HG02588 (cell line): ENCODE results near the gene TMEM138.

Source experiments
- ATAC-seq: cut with Tn5 transposase; IDR thresholded peaks from one replicate; pipeline ENCODE4 v1.9.1; 2021; ENCODE audit warnings: mild to moderate bottlenecking, moderate library complexity; ENCODE audit not compliant: unreplicated experiment

TMEM138 gene

GRCh38 chr11:61341706-61342105 is 20.5 kb upstream of the TMEM138 start:
- no peak for ATAC-seq

- no peak for ATAC-seq
Observed at GRCh38 chr11:61342207-61342803, 19.9 kb upstream of the TMEM138 start.

- ATAC-seq: no peak
Observed at GRCh38 chr11:61343792-61344745, 18.1 kb upstream of the TMEM138 start.

GRCh38 chr11:61345170-61345610 is 17.0 kb upstream of the TMEM138 start:
- no peak for ATAC-seq

GRCh38 chr11:61345954-61346843 is 16.0 kb upstream of the TMEM138 start:
- ATAC-seq: no peak

- ATAC-seq: no peak
Observed at GRCh38 chr11:61347916-61348461, 14.2 kb upstream of the TMEM138 start.

GRCh38 chr11:61349189-61349751 is 12.9 kb upstream of the TMEM138 start:
- no peak for ATAC-seq

- ATAC-seq: no peak
Observed at GRCh38 chr11:61349916-61350315, 12.3 kb upstream of the TMEM138 start.

- ATAC-seq: no peak
Observed at GRCh38 chr11:61350336-61350735, 11.8 kb upstream of the TMEM138 start.

- no peak for ATAC-seq
Observed at GRCh38 chr11:61350803-61351202, 11.4 kb upstream of the TMEM138 start.

- no peak for ATAC-seq
Observed at GRCh38 chr11:61352038-61352437, 10.1 kb upstream of the TMEM138 start.

- no peak for ATAC-seq
Observed at GRCh38 chr11:61353131-61354067, 8.8 kb upstream of the TMEM138 start.

GRCh38 chr11:61354208-61354607 is 8.0 kb upstream of the TMEM138 start:
- no peak for ATAC-seq

- ATAC-seq: no peak
Observed at GRCh38 chr11:61356706-61357105, 5.5 kb upstream of the TMEM138 start.

GRCh38 chr11:61357233-61357893 is 4.8 kb upstream of the TMEM138 start:
- ATAC-seq: peak; percentile 42

GRCh38 chr11:61357894-61358239 is 4.3 kb upstream of the TMEM138 start:
- ATAC-seq: no peak

- no peak for ATAC-seq
Observed at GRCh38 chr11:61358566-61358965, 3.6 kb upstream of the TMEM138 start.

- no peak for ATAC-seq
Observed at GRCh38 chr11:61359516-61359915, 2.7 kb upstream of the TMEM138 start.

GRCh38 chr11:61361237-61361740 is 885 bp upstream of the TMEM138 start:
- ATAC-seq: no peak
